GM18520 (cell line): Measurements from ENCODE around the gene TMCO5A.

ENCODE experiments used
- ATAC-seq: cut with Tn5 transposase; IDR thresholded peaks from one replicate; pipeline ENCODE4 v1.9.1; 2021; ENCODE audit not compliant: unreplicated experiment

Gene TMCO5A

DNA sequence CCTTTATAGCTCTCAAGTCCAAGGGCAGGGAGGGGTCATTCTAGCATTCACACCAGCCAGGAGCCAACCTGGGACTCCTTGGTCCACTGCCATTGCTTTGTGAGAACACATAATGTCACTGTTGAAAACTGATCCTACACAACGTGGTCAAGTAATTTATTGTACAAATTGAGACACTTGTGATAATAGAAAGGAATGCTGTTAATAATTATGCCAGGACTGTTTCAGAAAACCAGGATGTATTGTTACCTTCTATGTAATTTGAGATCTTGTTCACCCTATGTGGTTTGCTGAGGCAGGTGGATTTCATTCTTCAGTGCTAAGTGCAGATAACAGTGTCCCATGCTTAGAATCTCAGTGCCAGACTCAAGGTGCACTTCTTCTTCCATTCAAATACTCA is 33.3 kb downstream of the TMCO5A start:
- no peak for ATAC-seq

DNA sequence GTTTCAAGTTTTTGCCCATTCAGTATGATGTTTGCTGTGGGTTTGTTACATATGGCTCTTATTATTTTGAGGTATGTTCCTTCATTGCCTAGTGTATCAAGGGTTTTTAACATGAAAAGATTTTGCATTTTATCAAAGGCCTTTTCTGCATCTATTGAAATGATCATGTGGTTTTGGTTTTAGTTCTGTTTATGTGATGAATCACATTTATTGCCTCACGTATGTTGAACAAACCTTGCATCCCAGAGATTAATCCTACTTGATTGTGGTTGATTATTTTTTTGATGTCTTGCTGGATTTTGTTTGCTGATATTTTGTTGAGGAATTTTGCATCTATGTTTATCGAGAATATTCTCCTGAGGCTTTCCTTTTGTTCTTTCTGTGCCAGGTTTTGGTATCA is 39.4 kb downstream of the TMCO5A start:
- ATAC-seq, result no peak

DNA sequence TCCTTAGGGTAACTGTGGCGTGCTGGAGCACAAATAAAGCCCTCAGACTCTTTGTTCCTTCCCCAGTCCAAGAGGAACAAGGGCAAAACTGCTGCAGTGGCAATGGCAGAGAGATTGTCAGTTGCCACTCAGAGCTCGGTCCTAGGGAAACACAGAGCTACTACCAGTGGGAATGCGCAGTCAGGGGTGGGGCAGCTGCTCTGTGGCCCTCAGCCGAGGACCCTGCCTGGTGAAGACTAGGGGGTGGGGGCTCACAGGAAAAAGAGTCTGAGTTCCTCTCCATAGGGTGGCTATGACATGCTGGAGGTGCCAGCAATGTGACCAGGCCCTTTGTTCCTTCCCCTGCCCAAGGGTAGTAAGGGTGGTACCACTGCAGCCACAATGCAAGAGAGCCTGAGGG is 43.8 kb downstream of the TMCO5A start:
- no peak for ATAC-seq

DNA sequence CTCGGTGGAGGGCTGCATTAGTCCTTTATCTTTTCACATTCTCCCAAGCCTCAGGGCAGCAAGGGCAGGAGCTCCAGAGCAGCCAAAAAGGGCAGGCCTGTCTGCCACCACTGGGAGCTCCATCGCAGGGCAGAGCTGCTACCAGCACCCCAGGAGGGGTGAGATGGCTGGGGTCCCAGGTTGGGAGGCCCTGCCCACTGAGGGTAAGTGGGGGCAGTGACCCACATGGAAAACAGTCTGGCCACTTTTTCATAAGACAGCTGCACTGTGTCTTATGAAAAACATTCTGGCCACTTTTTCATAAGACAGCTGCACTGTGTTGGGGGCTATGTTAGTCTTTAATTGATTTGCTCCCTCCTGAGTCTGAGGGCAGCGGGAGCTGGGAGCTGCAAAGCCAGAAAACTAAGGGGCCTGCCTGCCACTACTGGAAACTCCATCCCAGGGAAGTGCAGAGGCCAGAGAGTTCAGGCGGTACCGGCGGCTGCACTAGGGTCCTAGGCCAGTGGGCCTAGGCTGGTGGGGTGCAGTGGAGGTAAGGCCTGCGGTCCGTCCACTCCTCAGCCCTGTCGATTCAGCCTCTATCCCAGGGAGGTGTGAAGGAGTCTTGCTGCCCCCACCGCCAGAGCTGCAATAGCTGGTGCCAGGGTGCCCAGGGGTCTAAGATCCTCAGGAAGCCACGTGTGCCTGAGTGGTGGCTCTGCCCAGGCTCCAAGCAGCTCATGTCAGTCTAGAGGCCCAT is 45.4 kb downstream of the TMCO5A start:
- ATAC-seq, result no peak

DNA sequence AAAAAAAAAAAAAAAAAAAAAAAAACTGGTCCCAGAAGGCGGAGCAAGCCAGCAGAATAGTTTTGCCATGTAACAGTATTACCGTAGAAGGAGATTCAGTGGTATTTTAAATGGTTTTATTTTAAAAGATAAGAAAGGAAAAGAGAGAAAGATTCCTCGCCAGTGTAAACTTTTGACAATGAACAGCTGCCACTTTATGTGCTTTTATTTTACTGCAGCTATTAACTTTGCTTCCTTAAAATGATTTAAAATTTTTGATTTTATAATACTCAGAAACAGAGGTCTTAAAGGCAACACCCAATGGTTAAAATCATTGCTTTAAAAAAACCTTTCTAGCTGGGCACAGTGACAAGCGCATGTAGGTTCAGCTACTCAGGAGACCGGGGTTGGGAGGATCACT is 46.8 kb downstream of the TMCO5A start:
- no peak for ATAC-seq

DNA sequence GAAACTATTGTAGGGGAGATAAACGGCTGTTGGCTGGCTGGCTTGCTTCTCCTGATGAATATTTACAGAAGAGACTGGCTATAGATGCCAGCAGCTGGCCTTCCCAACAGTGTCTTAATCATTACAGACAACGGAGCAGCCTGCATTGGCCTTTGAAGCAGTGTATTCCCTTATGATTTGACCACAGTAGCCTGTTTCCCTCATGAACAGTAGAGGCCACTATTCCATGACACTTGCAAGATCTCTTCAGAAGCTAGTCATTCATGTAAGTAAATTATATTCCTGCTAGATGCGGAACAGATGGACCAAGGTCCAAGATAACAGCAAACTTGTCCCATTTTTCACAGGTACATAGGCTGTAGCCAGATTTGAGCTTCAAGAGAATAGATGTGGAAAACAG is 47.3 kb downstream of the TMCO5A start:
- no peak for ATAC-seq

DNA sequence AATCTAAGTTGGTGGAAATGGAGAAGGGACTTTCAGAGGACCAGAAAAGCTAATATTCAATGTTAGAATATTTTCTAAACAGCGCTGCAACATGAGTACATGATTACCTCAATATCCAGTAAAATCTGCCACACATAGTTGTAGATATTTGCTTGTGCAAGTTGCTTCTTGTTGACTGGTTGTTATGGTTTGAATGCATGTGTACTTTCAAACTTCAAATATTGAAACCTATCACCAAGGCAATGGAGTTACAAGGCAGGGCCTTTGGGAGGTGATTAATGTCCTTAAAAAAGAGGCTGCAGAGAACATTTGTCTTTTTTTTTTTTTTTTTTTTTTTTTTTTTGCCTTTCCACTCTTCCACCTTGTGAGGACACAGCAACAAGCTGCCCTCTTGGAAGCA is 49.9 kb downstream of the TMCO5A start:
- ATAC-seq, result no peak

DNA sequence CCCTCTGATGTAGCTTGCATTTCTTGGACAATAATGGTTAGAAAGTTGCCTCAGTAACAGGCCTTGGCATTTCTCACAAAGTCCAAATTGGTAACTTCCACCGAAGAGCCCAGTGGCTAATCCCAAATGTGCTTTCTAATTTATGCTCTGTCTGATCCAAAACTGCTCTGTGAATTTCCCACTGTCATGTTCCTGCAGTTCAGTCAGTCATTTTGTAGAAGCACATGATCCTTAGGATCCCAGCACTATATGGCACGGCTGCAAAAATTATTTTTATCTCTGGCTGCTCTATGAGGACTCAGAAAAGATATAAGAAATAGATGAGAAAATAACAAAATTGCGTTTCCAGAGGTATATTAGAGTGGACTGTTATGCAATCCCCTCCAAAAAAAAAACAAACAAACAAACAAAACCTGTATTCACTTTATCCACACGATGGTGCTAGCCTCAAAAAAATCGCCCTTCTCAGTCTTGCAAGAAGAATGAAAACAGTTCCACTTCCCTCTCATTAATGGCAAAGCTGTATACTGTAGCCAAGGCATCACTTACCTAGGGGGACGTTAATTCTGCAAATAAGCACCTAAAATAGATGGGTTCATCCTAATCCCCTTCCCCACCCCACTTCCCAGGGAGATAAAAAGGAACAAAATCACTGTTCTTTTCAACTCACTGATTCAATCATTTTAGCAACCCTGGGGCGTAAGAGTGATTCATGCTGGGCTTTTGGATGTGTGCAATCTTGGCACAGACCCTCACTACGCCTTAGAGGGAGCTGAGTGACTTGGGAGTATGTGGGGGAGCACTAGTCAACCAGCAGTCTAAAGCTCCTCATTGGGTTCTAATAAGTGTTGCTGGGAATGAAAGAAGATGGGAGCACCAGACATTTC is 61.3 kb downstream of the TMCO5A start:
- ATAC-seq, result no peak
